Inflammatory macrophage (primary cell): Measurements from ENCODE around the gene GPC5.

ENCODE experiments used
- DNase-seq, 2 donors: peaks; one replicate each; pipeline ENCODE4 v3.0.0-alpha.2; 2020 to 2022

The GPC5 gene

DNA sequence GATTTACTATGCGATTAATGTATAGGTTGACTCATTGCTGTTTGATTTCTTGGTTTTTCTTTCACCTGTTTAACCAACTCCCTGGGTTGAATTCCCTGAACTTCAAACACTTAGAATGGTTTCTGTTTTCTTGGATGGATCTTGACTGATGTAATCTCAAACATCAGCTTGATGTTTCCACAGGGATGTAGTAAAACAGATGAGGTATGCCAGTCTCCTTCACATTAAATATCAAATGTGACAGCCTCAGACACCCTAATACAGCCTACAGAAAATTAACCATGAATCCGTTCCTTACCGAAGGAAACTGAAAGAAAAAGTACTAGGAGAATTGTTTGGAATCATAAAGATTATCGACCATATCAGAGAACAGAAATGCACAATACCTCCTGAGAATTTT is 631.2 kb downstream of the GPC5 start:
- no peak for DNase-seq

DNA sequence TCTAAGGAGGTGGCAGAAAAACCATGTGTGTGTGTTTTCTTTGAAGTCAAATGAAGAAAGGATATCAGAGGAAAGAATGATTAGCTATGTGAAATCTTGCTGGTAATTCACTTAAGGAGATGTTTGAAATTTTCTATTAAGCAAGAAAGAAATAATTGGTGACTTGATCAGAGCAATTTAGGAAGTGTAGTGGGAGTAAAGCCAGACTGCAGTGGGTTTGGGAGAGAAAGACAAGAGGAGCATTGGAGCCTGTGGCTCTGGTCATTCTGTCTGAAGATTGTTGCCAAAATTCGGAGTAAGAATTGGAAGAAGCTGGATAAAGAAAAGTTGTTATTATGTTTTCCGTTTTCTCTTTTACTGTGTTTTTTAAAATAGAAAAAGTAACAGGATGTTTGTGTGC is 640.5 kb downstream of the GPC5 start:
- DNase-seq = no peak

DNA sequence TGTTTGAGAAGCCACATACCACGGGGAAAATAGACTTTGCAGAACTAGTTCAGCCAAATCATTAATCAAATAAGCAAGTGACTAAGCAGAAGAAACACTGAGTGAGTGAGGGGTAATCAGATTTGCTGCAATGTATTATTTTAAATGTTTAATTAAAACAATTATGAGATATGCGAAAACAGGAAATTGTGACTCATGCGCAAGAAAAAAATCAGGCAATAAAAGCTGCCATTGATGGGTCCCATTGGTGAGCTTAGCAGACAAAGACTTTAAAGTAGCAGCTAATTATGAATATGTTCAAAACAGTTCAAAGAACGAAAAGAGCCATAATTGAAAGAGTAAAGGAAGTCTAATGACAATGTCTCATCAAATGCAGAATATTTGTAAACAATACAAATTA is 644.1 kb downstream of the GPC5 start:
- DNase-seq = no peak

DNA sequence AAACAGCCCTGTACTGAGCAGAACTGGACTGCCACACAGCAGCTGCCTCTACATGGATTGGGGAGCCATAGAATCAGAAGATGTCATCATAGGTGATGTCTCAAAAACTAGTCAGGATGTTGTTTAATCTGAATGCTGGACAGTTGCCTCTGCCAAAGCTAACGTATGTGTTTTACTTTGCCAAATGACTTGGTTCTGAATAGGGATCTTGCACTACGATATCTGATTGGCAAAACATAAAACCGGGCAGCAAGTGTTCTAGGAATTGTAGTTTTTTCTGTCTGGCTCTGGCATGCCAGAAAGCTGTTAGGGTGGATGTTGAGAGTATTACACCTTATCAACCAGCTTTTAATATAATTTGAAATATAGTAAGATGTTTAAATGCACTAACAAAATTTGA is 645.9 kb downstream of the GPC5 start:
- no peak for DNase-seq

DNA sequence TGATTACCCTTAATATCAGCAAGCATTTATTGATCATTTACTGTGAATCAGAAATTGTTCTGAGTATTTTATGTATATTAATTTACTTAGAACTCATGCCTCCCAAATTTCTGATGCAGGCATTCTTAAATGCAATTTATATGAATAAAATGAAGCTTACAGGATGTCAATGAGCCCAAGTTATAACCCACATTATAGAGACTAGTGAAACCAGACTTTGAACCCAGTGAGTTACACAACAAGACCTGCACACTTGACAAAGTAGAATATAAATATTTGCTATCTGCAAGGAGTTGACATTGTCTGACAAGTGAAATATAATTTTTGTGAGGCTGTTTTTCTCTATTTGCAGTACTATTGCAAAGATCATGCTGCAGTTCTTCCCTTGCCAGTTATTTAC is 656.0 kb downstream of the GPC5 start:
- no peak for DNase-seq

DNA sequence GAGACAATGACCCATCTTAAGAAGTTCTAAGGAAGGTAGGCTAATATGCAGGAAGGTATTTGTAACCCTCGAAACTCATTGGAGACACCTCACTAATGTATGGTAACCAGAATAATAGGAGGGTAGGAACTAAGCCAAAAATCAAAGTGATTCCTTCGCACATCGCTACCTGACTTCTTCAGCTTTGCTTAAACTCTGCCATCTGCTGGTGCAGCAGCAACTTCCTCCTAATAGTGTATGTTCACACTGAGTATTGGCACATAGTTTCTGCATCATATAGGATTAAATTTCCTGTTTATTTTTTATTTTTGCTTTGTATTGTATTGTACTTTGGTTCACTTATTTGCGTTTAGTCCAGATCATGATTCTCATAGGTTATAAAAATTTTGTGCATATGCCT is 676.2 kb downstream of the GPC5 start:
- peak; percentile 3 to 5 for DNase-seq

DNA sequence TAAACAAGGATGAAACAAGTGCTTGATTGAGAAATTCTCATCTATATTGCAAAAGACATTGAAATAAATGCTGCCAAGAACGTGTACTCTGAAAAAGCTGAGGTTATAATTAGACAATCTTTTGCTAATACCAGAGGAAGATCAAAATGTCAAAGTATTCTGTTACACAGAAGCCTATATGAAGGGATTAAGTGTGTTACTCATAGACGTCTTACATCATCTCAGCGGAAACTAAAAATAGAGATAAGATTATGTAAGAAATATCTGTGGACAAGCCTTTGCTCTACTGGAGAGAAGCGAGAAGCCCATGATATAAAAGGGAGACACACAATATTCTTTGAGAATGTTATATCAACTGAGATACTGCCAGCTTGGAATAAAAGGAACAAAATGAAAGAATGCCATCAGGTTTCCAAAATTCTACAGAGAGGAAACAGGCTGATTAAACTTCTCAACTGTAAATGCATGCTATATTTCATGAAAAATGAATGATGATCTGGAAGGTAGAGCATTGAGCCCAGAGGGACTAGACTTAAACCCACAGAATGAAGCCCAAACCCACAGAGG is 699.0 kb downstream of the GPC5 start:
- DNase-seq = no peak

DNA sequence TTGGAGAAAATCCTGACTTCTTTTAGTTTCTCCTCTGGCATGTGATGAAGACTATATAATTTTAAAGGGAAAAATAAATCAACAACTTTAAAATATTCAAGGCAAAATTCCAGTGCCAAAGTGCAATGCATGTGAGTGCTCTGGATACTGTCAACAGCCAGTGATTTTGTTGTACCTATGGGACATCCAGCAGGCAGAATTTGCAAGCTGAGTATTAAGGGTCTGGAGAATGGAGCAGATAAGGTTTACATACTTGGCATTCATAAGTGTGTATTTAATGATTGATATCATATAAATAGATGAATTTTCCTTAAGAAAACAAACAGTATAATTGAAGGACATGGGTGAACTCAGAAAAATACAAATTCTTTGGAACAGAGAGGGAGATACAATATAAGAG is 703.4 kb downstream of the GPC5 start:
- no peak for DNase-seq

DNA sequence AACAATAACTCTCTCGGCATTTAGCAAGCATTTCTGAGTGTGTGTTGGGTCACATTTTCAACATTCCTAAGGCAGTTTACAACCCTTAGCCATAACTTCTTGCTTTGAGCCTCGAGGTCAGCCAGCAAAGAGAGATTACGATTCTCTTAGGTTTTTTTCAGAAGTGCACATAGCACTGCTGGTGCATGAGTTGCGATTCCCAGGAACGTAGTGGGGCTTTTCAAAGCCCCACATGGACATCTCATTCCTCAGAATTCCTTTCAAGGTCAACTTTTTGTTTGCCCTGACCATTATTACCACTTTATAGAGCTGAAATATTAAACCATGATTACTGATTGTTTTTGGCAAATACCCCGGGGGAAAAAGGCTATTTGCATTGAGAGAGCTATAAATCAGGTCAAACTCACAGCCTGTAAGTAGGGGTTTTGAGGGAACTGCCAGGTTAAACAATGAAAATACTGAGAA is 705.3 kb downstream of the GPC5 start:
- DNase-seq = no peak

DNA sequence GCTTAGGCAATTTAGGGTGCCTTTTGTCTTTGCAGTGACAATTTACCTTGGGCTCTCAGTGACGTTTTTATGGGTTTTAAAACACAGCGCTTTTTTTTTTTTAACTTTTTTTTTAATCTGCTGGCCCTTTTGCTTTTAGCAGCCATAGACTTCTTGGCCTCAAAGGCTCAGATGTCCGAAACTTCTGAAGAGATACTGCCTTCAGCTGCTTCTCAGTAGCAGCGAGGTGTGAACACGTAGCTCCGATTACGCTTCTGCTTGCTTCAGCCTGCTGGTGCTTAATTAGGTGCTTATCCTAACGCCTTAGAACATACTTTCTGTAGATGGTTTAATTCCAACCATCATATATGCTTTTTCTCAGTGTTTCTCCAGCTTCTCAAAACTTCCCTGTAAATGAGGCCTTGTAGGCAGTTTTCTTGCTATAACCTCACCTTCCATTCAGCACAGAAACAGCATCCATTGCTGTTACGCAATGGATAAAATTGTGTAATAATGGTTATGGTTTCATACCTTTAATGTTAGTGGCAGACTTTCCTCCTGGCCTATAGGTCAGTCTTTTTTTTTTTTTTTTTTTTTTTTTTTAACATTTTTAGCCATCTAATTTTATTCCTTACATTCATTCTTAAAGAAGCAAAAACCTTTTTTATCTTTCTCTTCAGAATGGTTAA is 723.9 kb downstream of the GPC5 start:
- no peak for DNase-seq

DNA sequence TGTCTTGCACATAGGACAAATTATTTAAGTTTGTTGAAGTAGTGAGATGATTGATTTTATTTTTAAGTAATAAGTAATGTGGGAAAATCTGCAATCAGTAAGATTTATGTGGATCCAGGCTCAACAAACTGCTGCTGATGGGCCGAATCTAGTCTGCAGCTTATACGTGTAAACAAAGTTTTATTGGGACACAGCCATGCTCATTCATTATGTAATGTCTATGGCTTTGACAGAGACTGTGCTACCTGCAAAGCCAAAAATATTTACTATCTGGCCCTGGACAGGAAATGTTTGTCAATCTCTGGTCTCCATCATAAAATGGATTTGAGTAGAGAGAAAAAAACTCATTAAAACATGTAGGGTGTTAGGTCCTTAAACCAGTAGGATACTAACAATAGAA is 728.0 kb downstream of the GPC5 start:
- no peak for DNase-seq

DNA sequence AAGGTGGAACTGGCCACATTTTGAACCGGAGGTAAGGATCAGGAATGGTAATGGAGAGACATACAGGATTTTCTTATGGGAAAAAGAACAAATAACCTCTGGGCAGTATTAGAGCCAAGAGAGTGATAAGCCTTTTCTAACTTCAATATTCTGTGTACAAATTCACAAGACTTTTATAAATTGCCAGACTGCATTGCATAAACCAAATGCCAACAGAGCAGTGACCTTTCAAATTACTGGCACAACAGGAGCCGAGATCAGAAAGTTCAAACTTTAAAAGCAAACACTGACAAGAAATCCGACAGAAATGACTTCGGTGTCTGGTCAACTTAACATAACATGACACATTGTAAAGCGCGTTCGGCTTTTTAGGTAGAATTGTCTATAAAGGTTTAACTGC is 737.1 kb downstream of the GPC5 start:
- no peak for DNase-seq

DNA sequence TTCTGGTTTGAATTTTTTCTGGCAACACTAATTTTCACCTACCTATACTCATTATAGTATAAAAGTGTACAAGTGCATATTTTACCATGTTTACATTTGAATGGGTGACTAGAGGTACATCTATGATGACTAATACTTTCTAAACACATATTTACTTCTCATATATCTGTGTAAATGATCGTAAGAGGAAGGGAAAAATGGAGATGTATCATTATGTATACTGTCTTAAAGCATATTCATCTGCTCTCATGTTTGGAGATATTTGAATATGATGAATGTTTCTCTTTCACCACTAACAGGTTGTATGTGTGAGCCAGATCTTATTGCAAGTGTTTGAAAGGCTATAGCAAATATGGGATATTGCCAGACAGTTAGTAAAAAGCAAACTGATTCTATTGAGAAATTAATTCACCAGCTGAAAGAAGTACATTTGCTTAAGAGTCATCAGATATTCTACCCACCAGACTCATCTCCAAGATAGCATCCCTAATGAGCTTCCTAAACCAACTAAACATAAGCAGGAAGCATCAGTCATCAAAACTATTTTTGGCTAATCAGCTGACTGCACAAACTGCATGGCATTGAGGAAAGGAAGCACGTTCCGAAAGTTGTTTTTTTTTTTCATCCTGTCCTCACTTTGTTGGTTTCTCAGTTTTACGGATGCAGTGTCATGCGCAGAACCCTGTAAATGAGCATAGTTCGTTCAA is 738.2 kb downstream of the GPC5 start:
- peak in 1 of 2 donors; percentile 25 for DNase-seq

DNA sequence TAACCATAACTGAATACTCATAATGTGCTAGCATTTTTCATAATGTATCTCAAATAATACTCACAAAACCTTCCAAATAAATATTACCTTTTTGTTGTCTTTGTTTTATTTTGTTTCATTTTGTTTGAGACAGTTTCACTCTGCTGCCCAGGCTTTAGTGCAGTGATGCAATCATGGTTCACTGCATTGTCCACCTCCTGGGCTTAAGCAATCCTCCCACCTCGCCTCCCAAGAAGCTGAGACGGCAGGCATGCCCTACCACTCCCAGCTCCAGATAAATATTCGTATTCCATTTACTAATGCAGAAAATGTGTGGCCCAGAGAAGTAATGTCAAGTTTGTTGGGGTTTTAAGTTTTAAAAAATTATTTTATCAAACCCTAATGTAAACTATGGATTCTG is 739.1 kb downstream of the GPC5 start:
- DNase-seq = peak in 1 of 2 donors; percentile 26

DNA sequence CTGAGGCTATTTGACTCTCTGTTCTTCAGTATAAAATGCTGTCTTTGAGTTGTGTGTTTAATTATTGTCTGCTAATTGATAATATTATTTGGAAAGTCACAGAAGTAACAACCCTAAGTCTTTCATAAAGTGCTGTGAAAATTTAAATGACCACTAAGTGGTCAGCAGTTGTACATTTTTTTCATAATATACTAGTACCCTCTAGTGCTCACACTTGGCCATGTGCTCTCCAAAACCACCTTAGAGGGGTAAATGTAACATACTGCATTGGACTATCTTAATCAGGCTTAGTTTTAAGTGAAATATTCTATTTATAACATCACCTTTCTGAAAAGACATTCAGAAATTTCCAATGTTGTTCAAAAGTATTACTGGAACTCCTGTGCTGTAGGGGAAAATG is 745.3 kb downstream of the GPC5 start:
- no peak for DNase-seq

DNA sequence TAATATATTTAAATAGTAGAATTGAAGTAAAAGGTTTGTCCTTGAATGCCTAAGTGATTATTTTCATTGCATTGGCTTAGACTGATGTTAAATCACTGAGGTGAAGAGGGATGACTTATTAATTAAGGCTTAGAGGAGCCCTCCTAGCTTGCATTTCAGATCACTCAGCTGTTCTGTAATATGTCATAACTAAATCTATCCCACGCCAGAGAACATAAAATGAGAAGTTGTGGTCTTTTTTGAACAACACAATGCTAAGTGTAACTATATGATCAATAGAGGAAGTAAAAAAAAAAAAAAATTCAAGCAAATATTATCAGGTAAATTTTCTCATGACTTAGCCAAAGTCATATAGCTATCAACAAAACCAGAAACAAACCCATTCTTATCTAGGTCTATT is 752.2 kb downstream of the GPC5 start:
- peak; percentile 40 to 55 for DNase-seq

DNA sequence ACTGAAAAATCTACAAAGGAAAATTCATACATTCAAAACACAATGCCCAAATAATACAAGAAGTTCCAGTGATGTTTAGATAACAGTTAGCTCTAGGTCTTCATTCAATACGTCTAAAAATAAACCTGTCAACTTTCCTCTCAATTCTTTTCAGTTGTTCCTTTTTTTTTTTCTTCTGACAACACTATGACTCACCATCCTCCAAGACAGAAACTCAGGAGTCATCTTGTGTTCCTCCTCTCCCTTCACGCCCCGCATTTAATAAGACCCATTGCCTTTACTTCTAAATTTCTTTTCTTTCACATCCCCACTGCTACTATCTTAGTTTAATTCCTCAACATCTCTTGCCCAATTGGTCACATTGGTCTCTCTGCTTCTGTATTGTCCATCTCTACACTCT is 759.9 kb downstream of the GPC5 start:
- peak; percentile 46 to 63 for DNase-seq

DNA sequence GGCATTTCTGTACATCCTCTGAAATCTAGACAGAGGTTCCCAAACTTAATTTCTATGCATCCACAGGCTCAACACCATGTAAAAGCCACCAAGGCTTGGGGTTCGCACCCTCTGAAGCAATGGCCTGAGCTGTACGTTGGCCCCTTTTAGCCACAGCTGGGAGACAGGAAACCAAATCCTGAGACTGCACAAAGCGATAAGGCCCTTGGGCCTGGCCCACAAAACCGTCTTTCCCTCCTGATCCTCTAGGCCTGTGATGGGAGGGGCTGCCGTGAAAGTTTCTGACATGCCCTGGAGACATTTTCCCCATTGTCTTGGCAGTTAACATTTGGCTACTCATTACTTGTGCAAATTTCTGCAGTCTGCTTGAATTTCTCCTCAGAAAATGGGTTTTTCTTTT is 766.4 kb downstream of the GPC5 start:
- no peak for DNase-seq

DNA sequence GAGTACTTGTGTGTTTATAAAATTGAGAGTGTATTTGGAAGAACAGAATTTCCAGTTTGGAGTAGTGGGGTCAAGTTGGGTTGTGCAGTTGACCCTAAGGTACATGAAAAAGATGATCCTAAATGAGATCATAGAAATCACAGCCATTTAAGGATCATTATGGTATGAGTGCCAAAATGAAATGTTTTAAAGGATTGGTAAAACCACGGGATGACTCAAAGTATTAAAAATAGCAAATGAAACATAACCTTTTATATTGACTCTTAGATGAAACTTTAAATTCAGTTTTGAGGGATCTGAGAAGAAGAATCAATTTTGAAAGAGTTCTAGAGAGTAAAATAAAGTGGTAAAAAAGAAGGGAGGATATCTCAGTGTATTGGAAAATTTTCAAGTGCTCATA is 773.8 kb downstream of the GPC5 start:
- DNase-seq = no peak

DNA sequence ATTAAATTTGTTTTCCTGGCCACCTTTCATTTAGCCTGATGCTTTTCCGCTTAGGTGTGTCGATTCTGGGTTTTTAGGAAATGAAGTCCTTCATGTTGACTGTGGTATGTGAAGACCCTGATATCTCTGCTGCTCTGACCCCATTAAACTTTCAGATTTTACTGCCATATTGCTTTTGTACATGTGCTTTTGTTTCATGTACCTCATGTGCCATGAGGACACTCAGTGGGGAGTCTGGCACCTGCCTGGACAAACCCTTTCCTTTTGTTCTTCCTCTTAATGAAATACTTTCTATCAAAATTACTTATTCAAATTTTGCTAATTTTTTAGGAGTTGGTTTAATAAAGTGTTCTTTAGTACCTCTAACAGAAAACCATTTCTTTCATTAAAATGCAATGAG is 774.8 kb downstream of the GPC5 start:
- no peak for DNase-seq

DNA sequence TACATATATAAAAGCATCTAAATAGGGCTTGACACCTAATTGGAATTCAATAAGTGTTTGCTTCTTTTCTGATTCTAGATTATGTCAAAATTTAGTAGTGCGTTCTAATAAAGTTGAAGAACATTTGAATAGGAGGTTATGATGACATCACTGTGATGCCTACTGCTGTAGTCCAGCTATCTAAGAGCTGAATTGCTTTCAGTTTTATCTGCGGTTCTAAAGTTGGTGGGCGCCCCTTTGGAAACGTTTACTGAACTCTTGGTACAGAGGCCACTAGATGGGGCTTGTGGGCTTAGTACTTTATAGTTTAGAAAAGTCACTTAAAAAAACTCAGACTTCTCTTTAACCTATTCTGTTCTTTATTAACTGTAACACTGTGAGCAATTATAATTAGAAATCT is 776.9 kb downstream of the GPC5 start:
- peak; percentile 11 to 17 for DNase-seq

DNA sequence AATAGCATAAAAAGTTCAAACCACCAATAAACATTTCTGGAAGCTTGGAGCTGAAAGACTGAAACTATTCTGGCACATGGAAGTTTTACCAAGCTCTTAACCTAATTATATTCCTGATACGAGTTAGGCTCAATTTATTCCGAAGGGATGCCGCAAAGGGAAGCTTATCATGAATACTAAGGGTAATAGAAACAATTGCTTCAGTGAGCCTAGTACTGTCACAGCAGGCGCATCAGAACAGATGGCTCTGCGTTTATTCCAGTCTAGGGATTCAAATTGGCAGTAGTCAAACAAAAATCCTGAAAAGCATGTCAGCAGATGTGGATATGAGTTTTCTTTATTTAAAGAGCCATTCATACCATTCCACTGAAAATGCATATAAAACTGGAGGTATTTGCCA is 779.5 kb downstream of the GPC5 start:
- no peak for DNase-seq

DNA sequence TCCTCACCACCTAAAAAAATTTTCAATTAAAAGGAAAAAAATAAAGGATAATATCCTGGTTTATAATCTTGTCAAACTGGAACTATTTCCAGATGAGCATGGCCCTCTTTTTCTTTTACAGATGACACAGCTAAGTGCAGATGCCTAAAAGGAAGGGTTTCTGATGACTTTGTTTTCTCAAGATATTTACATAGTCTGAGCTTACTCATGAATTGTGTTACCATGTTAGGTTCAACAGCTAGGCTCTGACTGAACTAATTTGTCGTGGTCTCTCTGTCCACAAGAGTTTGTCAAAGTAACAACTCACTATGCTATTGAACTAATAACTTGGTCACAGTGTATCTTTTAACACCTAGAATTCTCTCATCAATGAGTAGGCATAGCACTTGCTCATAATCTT is 780.8 kb downstream of the GPC5 start:
- no peak for DNase-seq

DNA sequence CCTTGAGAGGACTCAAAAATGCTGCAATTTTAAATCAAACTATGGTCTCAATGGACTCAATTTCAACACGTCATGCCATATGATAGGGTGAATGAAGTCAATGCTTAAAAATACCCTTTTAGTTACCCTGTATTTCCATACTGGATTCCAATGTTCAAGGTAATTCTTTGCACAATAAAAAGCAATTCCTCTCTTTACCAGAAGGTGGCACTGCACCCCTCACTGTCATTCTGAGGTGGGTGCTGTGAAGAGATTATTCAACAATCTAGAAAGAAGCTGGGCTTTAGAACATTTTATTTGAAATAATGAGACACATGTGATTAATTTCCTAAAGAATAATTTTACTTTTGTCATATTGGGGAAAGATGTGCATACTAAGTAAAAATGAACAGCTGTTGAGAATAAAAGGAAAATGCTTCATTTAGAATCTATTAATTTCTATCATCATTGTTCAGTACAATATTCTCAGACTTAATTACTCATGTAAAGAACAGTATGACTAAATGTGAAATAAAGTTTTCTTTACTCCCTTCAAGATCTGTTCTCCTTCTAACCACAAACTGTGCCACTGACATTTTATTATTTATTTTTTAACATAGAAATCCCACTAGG is 789.1 kb downstream of the GPC5 start:
- peak; percentile 32 to 41 for DNase-seq
